Smooth muscle cell (in vitro differentiated cells): ENCODE measurements around the gene DFFB. TPM values are rescaled to one million over a fixed set of nuclear protein-coding genes. Genes with fewer than 3 reads are reported as not detected.

ENCODE experiments used
- DNase-seq: peaks from one replicate; lab custom pipeline; 2025; ENCODE audit not compliant: unreplicated experiment; lab: John Stamatoyannopoulos, UW
- H2AFZ ChIP-seq: fragments of 200-600 bp; sonication (generic); 2 replicates; pipeline ENCODE4 v1.6.0; 2016; ENCODE audit warnings: antibody characterized with exemption, low read depth, mild to moderate bottlenecking
- H3F3A ChIP-seq: fragments of 200-600 bp; sonication (generic); 2 replicates; pipeline ENCODE4 v1.6.0; 2017; ENCODE audit warnings: antibody characterized with exemption, low read depth
- H3K27ac ChIP-seq: fragments of 200-600 bp; sonication (generic); 2 replicates; pipeline ENCODE4 v1.5.1; 2016; ENCODE audit warnings: low read depth, mild to moderate bottlenecking
- H3K27me3 ChIP-seq: fragments of 200-600 bp; sonication (generic); 2 replicates; pipeline ENCODE4 v1.6.1; 2016; ENCODE audit warnings: low read depth, mild to moderate bottlenecking
- H3K36me3 ChIP-seq: fragments of 200-600 bp; sonication (generic); 2 replicates; pipeline ENCODE4 v1.5.1; 2016; ENCODE audit warnings: low read depth
- H3K4me1 ChIP-seq: fragments of 200-600 bp; sonication (generic); 2 replicates; pipeline ENCODE4 v1.5.1; 2016; ENCODE audit warnings: low read depth
- H3K4me2 ChIP-seq: fragments of 200-600 bp; sonication (generic); 2 replicates; pipeline ENCODE4 v1.6.0; 2016; ENCODE audit warnings: mild to moderate bottlenecking
- H3K4me3 ChIP-seq: fragments of 200-600 bp; sonication (generic); 2 replicates; pipeline ENCODE4 v1.5.1; 2016; ENCODE audit warnings: mild to moderate bottlenecking
- H3K79me2 ChIP-seq: fragments of 200-600 bp; sonication (generic); 2 replicates; pipeline ENCODE4 v1.6.0; 2016; ENCODE audit warnings: low read depth, mild to moderate bottlenecking
- H3K9ac ChIP-seq: fragments of 200-600 bp; sonication (generic); 2 replicates; pipeline ENCODE4 v1.6.0; 2016; ENCODE audit warnings: low read depth
- H3K9me3 ChIP-seq: fragments of 200-600 bp; sonication (generic); replicated peaks from 2 replicates; pipeline ENCODE4 v1.5.1; 2016; ENCODE audit warnings: low read depth
- H4K20me1 ChIP-seq: fragments of 200-600 bp; sonication (generic); 2 replicates; pipeline ENCODE4 v1.6.0; 2016; ENCODE audit warnings: low read depth
- WGBS: methylation state at CpG from one replicate; pipeline ENCODE4 v1.1.7; 2016; ENCODE audit warnings: low lambda C conversion rate; 5-methylcytosine and 5-hydroxymethylcytosine counted together
- polyA plus RNA-seq: library from polyadenylated mRNA; unstranded; fragments of >200 nt; fragmentation: Nextera tagmentation; extraction: Ambion mirVana; gene quantifications from 2 replicates; pipeline ENCODE4 v1.2.1, GENCODE V29; 2016
- total RNA-seq: library from RNA; depleted of rRNA; stranded (reverse); fragments of >200 nt; gene quantifications from 2 replicates; pipeline ENCODE4 v1.2.3, GENCODE V29; 2014
- TF ChIP-seq, protein P1 (sequence below): fragments of 200-600 bp; sonication (generic); IDR thresholded peaks from 2 replicates; pipeline ENCODE4 v1.5.1; 2017; ENCODE audit warnings: borderline replicate concordance, mild to moderate bottlenecking, antibody characterized with exemption; ENCODE audit not compliant: insufficient read depth, poor library complexity, severe bottlenecking

Gene DFFB
- total and polyA plus RNA-seq, 2 experiments from 2014 or later = 3.3 to 4.5 TPM

DNA sequence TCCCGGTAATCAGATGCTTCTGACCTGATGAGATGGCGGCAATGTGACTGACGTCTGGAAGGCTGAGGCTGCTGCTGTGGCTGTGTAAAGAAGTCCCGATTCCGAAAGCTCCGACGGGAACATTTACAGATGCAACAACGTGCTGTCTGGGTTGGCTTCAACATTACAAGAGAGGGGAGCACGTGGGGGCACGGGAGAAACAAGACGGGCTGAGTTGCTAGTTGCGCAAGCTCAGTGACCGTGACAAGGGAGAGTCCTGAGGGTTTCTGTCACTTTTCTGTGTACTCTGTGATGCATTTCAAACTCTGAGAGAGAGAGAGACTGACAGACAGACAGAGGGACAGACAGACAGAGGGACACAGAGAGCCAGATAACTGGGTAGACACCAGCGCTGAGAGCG is 35.4 kb upstream of the DFFB start:
- Histone ChIP-seq H3K79me2 (no peaks in the 10 kb centered on the region), H3K4me1 (no peaks in the 10 kb centered on the region), H4K20me1 (no peaks in the 10 kb centered on the region), H3K9me3 (no peaks in the 10 kb centered on the region), H3K36me3 (no peaks in the 10 kb centered on the region), H2AFZ (no peak overlapping the region), H3K4me3 (no peak overlapping the region), H3K27ac (no peak overlapping the region), H3F3A (no peaks in the 10 kb centered on the region), H3K4me2 (no peak overlapping the region), H3K9ac (no peak overlapping the region), H3K27me3 (no peaks in the 10 kb centered on the region)
- TF ChIP-seq, protein P1, sequence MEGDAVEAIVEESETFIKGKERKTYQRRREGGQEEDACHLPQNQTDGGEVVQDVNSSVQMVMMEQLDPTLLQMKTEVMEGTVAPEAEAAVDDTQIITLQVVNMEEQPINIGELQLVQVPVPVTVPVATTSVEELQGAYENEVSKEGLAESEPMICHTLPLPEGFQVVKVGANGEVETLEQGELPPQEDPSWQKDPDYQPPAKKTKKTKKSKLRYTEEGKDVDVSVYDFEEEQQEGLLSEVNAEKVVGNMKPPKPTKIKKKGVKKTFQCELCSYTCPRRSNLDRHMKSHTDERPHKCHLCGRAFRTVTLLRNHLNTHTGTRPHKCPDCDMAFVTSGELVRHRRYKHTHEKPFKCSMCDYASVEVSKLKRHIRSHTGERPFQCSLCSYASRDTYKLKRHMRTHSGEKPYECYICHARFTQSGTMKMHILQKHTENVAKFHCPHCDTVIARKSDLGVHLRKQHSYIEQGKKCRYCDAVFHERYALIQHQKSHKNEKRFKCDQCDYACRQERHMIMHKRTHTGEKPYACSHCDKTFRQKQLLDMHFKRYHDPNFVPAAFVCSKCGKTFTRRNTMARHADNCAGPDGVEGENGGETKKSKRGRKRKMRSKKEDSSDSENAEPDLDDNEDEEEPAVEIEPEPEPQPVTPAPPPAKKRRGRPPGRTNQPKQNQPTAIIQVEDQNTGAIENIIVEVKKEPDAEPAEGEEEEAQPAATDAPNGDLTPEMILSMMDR = no peak
- WGBS = 94% methylated on average over 15 of the region's 15 CpGs
- DNase-seq = no peak

DNA sequence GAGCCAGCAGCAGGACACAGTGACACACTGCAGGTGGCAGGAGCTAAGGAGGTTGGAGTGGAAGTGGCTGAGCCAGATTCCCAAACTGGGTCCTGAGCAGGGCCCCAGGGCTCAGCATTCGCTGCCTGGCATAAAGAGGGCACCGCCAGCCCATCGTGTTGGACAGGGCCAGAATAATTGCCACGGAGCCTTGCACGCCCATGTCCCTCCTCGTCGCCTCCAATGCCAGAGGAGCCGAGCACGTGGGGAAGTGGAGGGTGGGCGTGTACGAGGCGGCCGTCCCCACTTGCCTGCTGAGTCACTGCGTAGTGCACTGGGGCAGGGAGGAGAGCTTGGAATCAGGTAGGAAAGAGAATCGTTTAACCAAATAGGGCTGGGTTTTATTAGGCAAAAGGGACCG is 34.9 kb upstream of the DFFB start:
- Histone ChIP-seq H3K9ac (no peak overlapping the region), H3K27ac (no peak overlapping the region), H3K4me3 (no peak overlapping the region), H3K27me3 (no peaks in the 10 kb centered on the region), H3F3A (no peaks in the 10 kb centered on the region), H3K79me2 (no peaks in the 10 kb centered on the region), H3K4me2 (no peak overlapping the region), H2AFZ (no peak overlapping the region), H3K4me1 (no peaks in the 10 kb centered on the region), H4K20me1 (no peaks in the 10 kb centered on the region), H3K9me3 (no peaks in the 10 kb centered on the region), H3K36me3 (no peaks in the 10 kb centered on the region)
- 83% methylated on average over 16 of the region's 16 CpGs for WGBS
- no peak for DNase-seq
- TF ChIP-seq, protein P1 = no peak

DNA sequence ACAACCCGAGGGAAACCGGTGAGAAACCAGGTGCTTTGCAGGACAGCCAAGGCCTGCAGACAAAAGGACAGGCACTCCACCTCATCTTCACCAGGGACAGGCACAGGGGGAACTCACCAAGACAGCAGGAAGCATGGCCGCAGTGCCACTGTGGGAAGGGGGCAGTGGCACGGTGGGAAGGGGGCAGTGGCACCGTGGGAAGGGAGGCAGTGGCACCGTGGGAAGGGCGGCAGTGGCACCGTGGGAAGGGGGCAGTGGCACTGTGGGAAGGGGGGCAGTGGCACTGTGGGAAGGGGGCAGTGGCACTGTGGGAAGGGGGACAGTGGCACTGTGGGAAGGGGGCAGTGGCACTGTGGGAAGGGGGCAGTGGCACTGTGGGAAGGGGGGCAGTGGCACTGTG is 32.6 kb upstream of the DFFB start:
- Histone ChIP-seq H3K27me3 (no peaks in the 10 kb centered on the region), H3K27ac (no peak overlapping the region), H3F3A (no peaks in the 10 kb centered on the region), H2AFZ (no peak overlapping the region), H3K9me3 (no peaks in the 10 kb centered on the region), H3K4me1 (no peaks in the 10 kb centered on the region), H3K36me3 (no peaks in the 10 kb centered on the region), H4K20me1 (no peaks in the 10 kb centered on the region), H3K4me3 (no peak overlapping the region), H3K9ac (no peak overlapping the region), H3K79me2 (no peaks in the 10 kb centered on the region), H3K4me2 (no peak overlapping the region)
- TF ChIP-seq, protein P1 = no peak
- no peak for DNase-seq
- 98% methylated on average over 5 of the region's 8 CpGs for WGBS

DNA sequence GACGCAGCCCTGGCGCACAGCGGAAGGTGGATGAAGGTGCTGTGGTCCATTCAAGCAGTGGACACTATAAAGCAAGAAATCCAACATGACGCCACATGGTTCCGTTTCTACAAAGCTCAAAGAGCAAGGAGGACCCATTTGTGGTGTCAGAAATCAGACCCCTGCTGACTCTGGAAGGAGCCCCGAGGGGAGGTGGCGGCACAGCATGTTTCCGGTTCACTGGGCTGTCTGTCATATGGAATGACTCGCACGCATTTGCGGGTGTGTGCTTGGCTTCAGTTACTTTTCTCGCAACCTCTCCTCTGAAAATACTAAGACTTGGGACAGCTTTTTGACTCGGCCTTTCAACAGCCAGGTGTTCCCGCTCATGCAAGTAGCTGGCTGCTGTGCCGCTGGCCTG is 31.9 kb upstream of the DFFB start:
- Histone ChIP-seq H3F3A (no peaks in the 10 kb centered on the region), H3K4me1 (no peaks in the 10 kb centered on the region), H3K79me2 (no peaks in the 10 kb centered on the region), H4K20me1 (no peaks in the 10 kb centered on the region), H3K9ac (no peak overlapping the region), H3K27ac (no peak overlapping the region), H3K4me2 (no peak overlapping the region), H3K4me3 (no peak overlapping the region), H3K27me3 (no peaks in the 10 kb centered on the region), H2AFZ (no peak overlapping the region), H3K9me3 (no peaks in the 10 kb centered on the region), H3K36me3 (no peaks in the 10 kb centered on the region)
- TF ChIP-seq, protein P1 = no peak
- DNase-seq = no peak
- WGBS = 86% methylated on average over 15 of the region's 15 CpGs
